B cell (primary cell): ENCODE measurements around the gene CAPRIN2. TPM values are rescaled to one million over a fixed set of nuclear protein-coding genes. Genes with fewer than 3 reads are reported as not detected.

Source experiments
- ATAC-seq: fragments of 200-7000 bp; cut with Tn5 transposase; one replicate; pipeline ENCODE4 v1.10.0; 2021; ENCODE audit warnings: low read depth, mild to moderate bottlenecking, moderate number of reproducible peaks, moderate library complexity
- CTCF ChIA-PET: fragments of 350-600 bp; sonication (Branson Sonifier 250); formaldehyde crosslinking; loops from one replicate; lab custom pipeline; 2021; ENCODE audit warnings: antibody characterized with exemption, inconsistent platforms; lab: Charles Lee
- POLR2A ChIA-PET: fragments of 350-600 bp; sonication (Branson Sonifier 250); formaldehyde crosslinking; loops from one replicate; lab custom pipeline; 2021; ENCODE audit warnings: antibody characterized with exemption; lab: Charles Lee
- DNase-seq: peaks from one replicate; pipeline ENCODE4 v3.0.0; 2013
- H2AFZ ChIP-seq: 2 replicates; pipeline ENCODE4 v1.6.1; 2012; ENCODE audit warnings: mild to moderate bottlenecking, low read depth, low read length; ENCODE audit not compliant: insufficient read depth, poor library complexity, severe bottlenecking
- H3K27ac ChIP-seq, 2 donors: 1 replicate in 1 of 2; 2 replicates in 1 of 2; pipeline ENCODE4 v1.5.1; 2012 to 2013; ENCODE audit warnings: low read length in 2 of 2, mild to moderate bottlenecking in 2 of 2, moderate library complexity in 1 of 2
- H3K27me3 ChIP-seq, 4 experiments: fragments of 200-600 bp in 1 of 4; sonication (generic) in 1 of 4; replicated peaks in 1 of 4; 1 replicate in 2 of 4; 2 replicates in 2 of 4; pipeline versions ENCODE4 v1.6.1 to v1.7.0; 2013 to 2016; ENCODE audit warnings: low read length in 3 of 4, mild to moderate bottlenecking in 2 of 4, mixed read lengths in 1 of 4, moderate library complexity in 1 of 4; ENCODE audit not compliant: insufficient read depth in 4 of 4, control insufficient read depth in 3 of 4; ENCODE audit errors: control extremely low read depth in 1 of 4
- H3K36me3 ChIP-seq, 2 experiments: replicated peaks in 1 of 2; 1 replicate in 1 of 2; 2 replicates in 1 of 2; pipeline versions ENCODE4 v1.6.1 to v1.7.1; 2013; ENCODE audit warnings: low read length in 1 of 2; ENCODE audit not compliant: insufficient read depth in 2 of 2, control insufficient read depth in 1 of 2; ENCODE audit errors: control extremely low read depth in 1 of 2, extremely low read depth in 1 of 2
- H3K4me1 ChIP-seq, 2 donors: fragments of 200-600 bp in 1 of 2; sonication (generic) in 1 of 2; 1 replicate in 1 of 2; 2 replicates in 1 of 2; pipeline versions ENCODE4 v1.5.1 to v1.6.1; 2013 to 2017; ENCODE audit warnings: low read length in 2 of 2; ENCODE audit not compliant: control insufficient read depth in 2 of 2, insufficient read depth in 2 of 2
- H3K4me2 ChIP-seq: replicated peaks from 2 replicates; pipeline ENCODE3; 2012; ENCODE audit warnings: mild to moderate bottlenecking, low read depth, low read length; ENCODE audit not compliant: poor library complexity, severe bottlenecking
- H3K4me3 ChIP-seq, 5 experiments: fragments of 200-600 bp in 1 of 5; sonication (generic) in 1 of 5; 1 replicate in 3 of 5; 2 replicates in 2 of 5; pipeline versions ENCODE4 v1.5.1 to v1.7.0; 2011 to 2016; ENCODE audit warnings: low read length in 4 of 5, mild to moderate bottlenecking in 4 of 5, low read depth in 2 of 5, control low read depth in 1 of 5, moderate library complexity in 1 of 5; ENCODE audit not compliant: insufficient read depth in 1 of 5; ENCODE audit errors: control extremely low read depth in 1 of 5, extremely low read depth in 1 of 5
- H3K79me2 ChIP-seq: fragments of 200-600 bp; sonication (generic); one replicate; pipeline ENCODE4 v1.6.0; 2016; ENCODE audit warnings: low read length; ENCODE audit not compliant: control insufficient read depth, insufficient read depth
- H3K9ac ChIP-seq: fragments of 200-600 bp; sonication (generic); 2 replicates; pipeline ENCODE4 v1.6.1; 2017; ENCODE audit warnings: mild to moderate bottlenecking, low read length, moderate library complexity
- H3K9me3 ChIP-seq, 3 donors: one replicate each; pipeline versions ENCODE4 v1.6.1 to v1.7.1; 2013; ENCODE audit warnings: low read length in 2 of 3; ENCODE audit not compliant: control insufficient read depth in 2 of 3, insufficient read depth in 1 of 3; ENCODE audit errors: control extremely low read depth in 1 of 3
- H4K20me1 ChIP-seq: 2 replicates; pipeline ENCODE4 v1.6.0; 2012; ENCODE audit warnings: mild to moderate bottlenecking, low read length; ENCODE audit not compliant: insufficient read depth, control insufficient read depth, poor library complexity, severe bottlenecking
- H3K27ac Mint-ChIP-seq: one replicate; pipeline ENCODE4 v1.8.0; 2021; ENCODE audit warnings: mixed read lengths
- H3K27me3 Mint-ChIP-seq: one replicate; pipeline ENCODE4 v1.8.0; 2021; ENCODE audit warnings: mixed read lengths
- H3K4me1 Mint-ChIP-seq: one replicate; pipeline ENCODE4 v1.8.0; 2021; ENCODE audit warnings: mixed read lengths
- H3K4me3 Mint-ChIP-seq: one replicate; pipeline ENCODE4 v1.8.0; 2021; ENCODE audit warnings: mixed read lengths
- H3K9me3 Mint-ChIP-seq: one replicate; pipeline ENCODE4 v1.8.0; 2022; ENCODE audit warnings: mixed read lengths; ENCODE audit not compliant: insufficient read depth
- CTCF ChIP-seq: fragments of 200-600 bp; IDR thresholded peaks from one replicate; pipeline ENCODE4 v1.8.0; 2022; ENCODE audit warnings: antibody characterized with exemption, mild to moderate bottlenecking
- EZH2 ChIP-seq: IDR thresholded peaks from 2 replicates; pipeline ENCODE4 v1.6.1; 2012; ENCODE audit warnings: borderline replicate concordance, low read depth, mild to moderate bottlenecking, moderate library complexity, low read length; ENCODE audit not compliant: insufficient read depth, poor library complexity, severe bottlenecking
- WGBS: methylation state at CpG from one replicate; pipeline ENCODE4 v1.1.5; 2013; ENCODE audit warnings: missing lambda C conversion rate; ENCODE audit not compliant: insufficient coverage; 5-methylcytosine and 5-hydroxymethylcytosine counted together
- intact Hi-C: fragments of 100-400 bp; cut with micrococcal nuclease; formaldehyde crosslinking; loops from one replicate; pipeline ENCODE4 v1.10.0; 2022
- polyA plus RNA-seq: library from polyadenylated mRNA; depleted of rRNA; stranded (reverse); fragments of >200 nt; gene quantifications from 2 replicates; pipeline ENCODE4 v1.2.3, GENCODE V29; 2012
- total RNA-seq, 2 donors: library from RNA; stranded (reverse); fragments of 120-200 nt in 1 of 2; gene quantifications; 1 replicate in 1 of 2; 2 replicates in 1 of 2; pipeline versions ENCODE4 v1.2.3 to v1.2.4, GENCODE V29; 2013 to 2022

Gene CAPRIN2
- total and polyA plus RNA-seq, 2 donors (not counting 1 experiment from before 2014, with no cell fraction given): 31.3 to 57.8 TPM

GRCh38 chr12:30794591-30795409 lies 40.0 kb upstream of the CAPRIN2 start:
- H3K4me1 ChIP-seq: peaks cover 18 to 19% of the 10 kb centered on the region in 2 donors
- no peak overlapping the region for H3K27ac Mint-ChIP-seq
- no peaks in the 10 kb centered on the region for H3K79me2 ChIP-seq
- H3K27ac ChIP-seq: no peak overlapping the region
- peaks cover 0 to 38% (median 15%) of the 10 kb centered on the region in 4 experiments for H3K27me3 ChIP-seq
- H3K9me3 ChIP-seq: no peaks in the 10 kb centered on the region
- H3K36me3 ChIP-seq: no peaks in the 10 kb centered on the region
- intact Hi-C loops: loop anchor here (5.0 kb wide), 1 partner anchor 37 kb away; no protein-coding TSS in a partner anchor
- peaks cover 54% of the 10 kb centered on the region for H3K27me3 Mint-ChIP-seq
- H3K4me2 ChIP-seq: peak overlapping the region; percentile 86
- WGBS: 77% methylated on average over 10 of the region's 13 CpGs
- ATAC-seq (no peak), DNase-seq (no peak)
- peak overlapping the region; percentile 78 for H3K4me3 Mint-ChIP-seq
- no peak overlapping the region for H2AFZ ChIP-seq
- POLR2A ChIA-PET: no interaction called here
- H3K9ac ChIP-seq: peak overlapping the region; percentile 59
- no peak for TF ChIP-seq CTCF
- no peak for TF ChIP-seq EZH2
- H4K20me1 ChIP-seq: no peaks in the 10 kb centered on the region
- peaks cover 14% of the 10 kb centered on the region for H3K4me1 Mint-ChIP-seq
- CTCF ChIA-PET: no interaction called here
- H3K4me3 ChIP-seq: no peak overlapping the region
- no peaks in the 10 kb centered on the region for H3K9me3 Mint-ChIP-seq

- ATAC-seq: no peak
- peaks cover 14% of the 10 kb centered on the region for H3K4me1 Mint-ChIP-seq
- WGBS: 100% methylated on average over 1 of the region's 3 CpGs
- intact Hi-C loops: no loop called here
- H3K27me3 ChIP-seq: peaks cover 0 to 38% (median 15%) of the 10 kb centered on the region in 4 experiments
- H3K4me2 ChIP-seq: no peak overlapping the region
- peaks cover 48% of the 10 kb centered on the region for H3K27me3 Mint-ChIP-seq
- no peak overlapping the region for H3K4me3 Mint-ChIP-seq
- H3K27ac Mint-ChIP-seq: no peak overlapping the region
- H4K20me1 ChIP-seq: no peaks in the 10 kb centered on the region
- H3K27ac ChIP-seq: no peak overlapping the region
- no peak overlapping the region for H3K9ac ChIP-seq
- TF ChIP-seq CTCF: no peak
- TF ChIP-seq EZH2: no peak
- H3K4me1 ChIP-seq: peaks cover 18 to 19% of the 10 kb centered on the region in 2 donors
- no peaks in the 10 kb centered on the region for H3K36me3 ChIP-seq
- POLR2A ChIA-PET: no interaction called here
- no peaks in the 10 kb centered on the region for H3K79me2 ChIP-seq
- H3K4me3 ChIP-seq: no peak overlapping the region
- DNase-seq: no peak
- H2AFZ ChIP-seq: no peak overlapping the region
- H3K9me3 ChIP-seq: no peaks in the 10 kb centered on the region
- no peaks in the 10 kb centered on the region for H3K9me3 Mint-ChIP-seq
- CTCF ChIA-PET: no interaction called here
Observed at GRCh38 chr12:30794020-30794419, 39.3 kb upstream of the CAPRIN2 start.
